Breast epithelium (tissue), 4 donors: ENCODE data around the gene PMM2. TPM values are rescaled to one million over a fixed set of nuclear protein-coding genes. Genes with fewer than 3 reads are reported as not detected.

ENCODE experiments used
- DNase-seq, 2 donors: peaks; one replicate each; pipeline ENCODE4 v3.0.0-alpha.2; 2019; ENCODE audit warnings: low spot score in 2 of 2
- H3K27ac ChIP-seq, 2 donors: fragments of 200-600 bp; sonication (generic) in 1 of 2; one replicate each; pipeline ENCODE4 v1.5.1; 2016 to 2019; ENCODE audit warnings: mild to moderate bottlenecking in 1 of 2
- H3K27me3 ChIP-seq, 2 donors: fragments of 200-600 bp; sonication (generic) in 1 of 2; one replicate each; pipeline versions ENCODE4 v1.5.1 to v1.6.0; 2017 to 2019; ENCODE audit warnings: control low read depth in 1 of 2, mild to moderate bottlenecking in 1 of 2
- H3K36me3 ChIP-seq: fragments of 200-600 bp; one replicate; pipeline ENCODE4 v1.5.1; 2019
- H3K4me1 ChIP-seq, 2 donors: fragments of 200-600 bp; sonication (generic); one replicate each; pipeline ENCODE4 v1.5.1; 2016 to 2019; ENCODE audit warnings: control low read depth in 1 of 2
- H3K4me3 ChIP-seq, 3 donors: fragments of 200-600 bp; sonication (generic); 1 replicate in 2 of 3; 2 replicates in 1 of 3; pipeline ENCODE4 v1.5.1; 2016 to 2019; ENCODE audit warnings: mild to moderate bottlenecking in 3 of 3, moderate library complexity in 2 of 3
- H3K9me3 ChIP-seq, 2 donors: fragments of 200-600 bp; sonication (generic) in 1 of 2; one replicate each; pipeline ENCODE4 v1.5.1; 2016 to 2019; ENCODE audit warnings: control low read depth in 1 of 2
- POLR2A ChIP-seq: fragments of 450-650 bp; IDR thresholded peaks from one replicate; pipeline ENCODE4 v1.6.1; 2016; ENCODE audit warnings: antibody characterized with exemption, mild to moderate bottlenecking, moderate library complexity
- POLR2AphosphoS5 ChIP-seq, 3 donors: sonication (generic); formaldehyde crosslinking; IDR thresholded peaks; one replicate each; pipeline ENCODE4 v1.6.1; 2017; ENCODE audit warnings: antibody characterized with exemption in 3 of 3
- intact Hi-C: fragments of 100-400 bp; cut with DNase I; formaldehyde crosslinking; loops from one replicate; pipeline ENCODE4 v1.15.1; 2023; ENCODE audit warnings: low total_unique reads
- total RNA-seq, 3 donors: library from RNA; depleted of rRNA; stranded (reverse); fragments of >200 nt; gene quantifications; one replicate each; pipeline ENCODE4 v1.1.0, GENCODE V29; 2016
- TF ChIP-seq, protein P1 (sequence below), 3 donors: fragments of 450-650 bp; IDR thresholded peaks; one replicate each; pipeline ENCODE4 v1.5.1; 2016 to 2017; ENCODE audit warnings: antibody characterized with exemption in 3 of 3, mild to moderate bottlenecking in 3 of 3, moderate library complexity in 3 of 3

The PMM2 gene
- total RNA-seq, 3 donors from 2014 or later = 21.4 to 36.4 (median 33.8) TPM

DNA sequence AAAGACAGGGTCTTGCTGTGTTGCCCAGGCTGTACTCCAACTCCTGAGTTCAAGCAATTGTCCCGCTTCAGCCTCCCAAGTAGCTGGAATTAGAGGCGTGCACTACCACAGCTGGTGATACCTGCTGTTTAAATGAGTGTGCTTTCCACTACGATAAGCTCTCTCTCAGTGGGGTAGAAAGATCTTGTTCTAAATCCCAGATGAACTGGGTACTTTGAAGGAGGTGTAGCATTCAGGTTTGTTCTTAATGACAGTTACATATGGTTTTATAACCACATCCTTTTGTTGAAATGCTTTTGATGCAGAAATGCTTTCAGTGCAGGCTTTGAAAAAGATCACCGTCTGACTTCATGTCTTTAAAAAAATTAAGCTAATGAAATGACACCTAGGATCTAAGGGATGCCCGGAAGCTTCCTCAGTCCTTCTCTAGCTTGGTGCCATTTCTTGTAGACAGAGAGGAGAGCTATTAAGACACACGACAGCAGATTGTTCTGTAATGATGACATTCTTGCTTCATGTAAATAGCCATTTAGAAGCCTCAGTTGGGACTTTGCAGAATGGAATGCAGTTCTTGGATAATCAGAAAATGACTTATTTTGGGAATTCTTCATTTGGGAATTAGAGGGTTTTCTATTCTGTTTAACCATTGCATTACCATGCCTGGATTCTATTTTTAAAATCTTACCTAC is 19.5 kb downstream of the PMM2 start:
- no peaks in the 10 kb centered on the region for H3K9me3 ChIP-seq
- H3K27ac ChIP-seq = no peak overlapping the region
- no peak overlapping the region for H3K4me3 ChIP-seq
- TF ChIP-seq POLR2AphosphoS5 (IDR thresholded peaks at IDR 0.05) (no peak), POLR2A (no peak)
- TF ChIP-seq, protein P1, sequence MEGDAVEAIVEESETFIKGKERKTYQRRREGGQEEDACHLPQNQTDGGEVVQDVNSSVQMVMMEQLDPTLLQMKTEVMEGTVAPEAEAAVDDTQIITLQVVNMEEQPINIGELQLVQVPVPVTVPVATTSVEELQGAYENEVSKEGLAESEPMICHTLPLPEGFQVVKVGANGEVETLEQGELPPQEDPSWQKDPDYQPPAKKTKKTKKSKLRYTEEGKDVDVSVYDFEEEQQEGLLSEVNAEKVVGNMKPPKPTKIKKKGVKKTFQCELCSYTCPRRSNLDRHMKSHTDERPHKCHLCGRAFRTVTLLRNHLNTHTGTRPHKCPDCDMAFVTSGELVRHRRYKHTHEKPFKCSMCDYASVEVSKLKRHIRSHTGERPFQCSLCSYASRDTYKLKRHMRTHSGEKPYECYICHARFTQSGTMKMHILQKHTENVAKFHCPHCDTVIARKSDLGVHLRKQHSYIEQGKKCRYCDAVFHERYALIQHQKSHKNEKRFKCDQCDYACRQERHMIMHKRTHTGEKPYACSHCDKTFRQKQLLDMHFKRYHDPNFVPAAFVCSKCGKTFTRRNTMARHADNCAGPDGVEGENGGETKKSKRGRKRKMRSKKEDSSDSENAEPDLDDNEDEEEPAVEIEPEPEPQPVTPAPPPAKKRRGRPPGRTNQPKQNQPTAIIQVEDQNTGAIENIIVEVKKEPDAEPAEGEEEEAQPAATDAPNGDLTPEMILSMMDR (IDR thresholded peaks at IDR 0.05) = no peak
- H3K27me3 ChIP-seq = no peaks in the 10 kb centered on the region
- DNase-seq = no peak
- H3K36me3 ChIP-seq = peaks cover 10% of the 10 kb centered on the region
- intact Hi-C loops = no loop called here
- no peaks in the 10 kb centered on the region for H3K4me1 ChIP-seq

DNA sequence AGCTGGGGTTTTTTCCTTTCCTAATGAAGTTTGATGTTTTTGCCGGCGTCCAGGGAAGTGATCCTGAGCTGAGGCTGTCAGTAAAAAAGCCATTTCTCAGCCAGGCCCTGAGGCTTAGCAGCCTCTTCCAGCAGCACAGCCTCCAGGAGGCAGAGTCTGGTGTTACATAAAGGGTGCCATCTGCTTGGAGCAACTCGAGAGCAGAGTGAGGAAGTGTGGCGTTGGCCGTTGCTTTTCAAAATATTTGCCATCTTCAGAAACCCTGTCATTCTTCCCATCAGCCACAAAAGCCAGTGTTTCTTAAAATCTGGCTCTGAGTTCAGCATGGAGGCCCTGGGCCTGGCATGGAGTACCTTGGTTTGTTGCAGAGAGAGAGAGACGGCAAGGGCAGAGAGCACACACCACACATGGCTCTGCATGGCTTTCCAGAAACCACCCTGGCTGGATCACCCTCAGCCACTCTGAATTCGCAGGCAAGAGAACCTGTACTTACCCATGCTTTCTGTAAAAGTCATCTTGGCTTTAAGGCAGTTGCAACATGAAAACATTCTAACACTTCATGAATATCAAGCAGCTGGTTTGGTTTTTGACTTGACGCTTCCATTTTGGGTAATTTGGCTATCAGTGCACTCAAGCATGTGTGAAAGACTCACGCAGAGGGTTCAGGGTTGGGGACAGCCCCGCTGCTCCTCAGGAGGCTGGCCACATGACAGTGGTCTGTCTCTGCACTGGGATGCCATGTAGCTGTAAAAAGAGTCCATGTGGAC is 21.0 kb downstream of the PMM2 start:
- no peak for DNase-seq
- H3K27me3 ChIP-seq = no peaks in the 10 kb centered on the region
- no peaks in the 10 kb centered on the region for H3K36me3 ChIP-seq
- intact Hi-C loops = no loop called here
- no peaks in the 10 kb centered on the region for H3K4me1 ChIP-seq
- H3K27ac ChIP-seq = no peak overlapping the region
- H3K9me3 ChIP-seq = no peaks in the 10 kb centered on the region
- TF ChIP-seq, protein P1 (IDR thresholded peaks at IDR 0.05) = no peak
- no peak for TF ChIP-seq POLR2AphosphoS5 (IDR thresholded peaks at IDR 0.05)
- TF ChIP-seq POLR2A = no peak
- no peak overlapping the region for H3K4me3 ChIP-seq

DNA sequence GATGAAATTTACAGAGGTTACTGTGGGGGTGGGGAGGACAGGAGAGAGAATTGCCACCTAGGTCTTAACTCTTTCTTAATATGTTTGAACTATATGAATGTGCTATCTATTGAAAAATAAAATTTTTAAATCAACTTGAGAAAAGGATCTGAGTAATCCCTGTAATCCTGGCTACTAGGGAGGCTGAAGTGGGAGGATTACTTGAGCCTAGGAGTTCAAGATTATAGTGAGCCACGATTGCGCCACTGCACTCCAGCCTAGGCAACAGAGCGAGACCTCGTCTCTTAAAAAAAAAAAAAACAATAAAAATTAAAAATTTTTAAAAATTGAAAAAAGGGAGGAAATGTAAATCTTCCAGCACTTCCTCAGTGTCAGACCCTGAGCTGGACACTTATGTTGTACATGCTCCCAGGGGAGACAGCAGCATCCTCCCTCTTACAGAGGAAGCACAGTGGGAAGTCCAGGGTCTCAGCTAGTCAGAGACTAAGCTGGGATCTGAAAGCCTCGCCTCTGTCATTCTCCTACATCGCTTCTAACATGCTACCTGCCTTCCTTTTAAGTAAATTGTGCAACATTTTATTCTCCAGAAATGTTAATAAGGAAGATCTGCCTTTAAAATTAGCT is 21.9 kb downstream of the PMM2 start:
- no peak for TF ChIP-seq POLR2A
- TF ChIP-seq POLR2AphosphoS5 (IDR thresholded peaks at IDR 0.05) = no peak
- TF ChIP-seq, protein P1 (IDR thresholded peaks at IDR 0.05) = no peak
- Histone ChIP-seq H3K4me3 (no peak overlapping the region), H3K4me1 (no peaks in the 10 kb centered on the region), H3K27me3 (no peaks in the 10 kb centered on the region), H3K27ac (no peak overlapping the region), H3K36me3 (no peaks in the 10 kb centered on the region), H3K9me3 (no peaks in the 10 kb centered on the region)
- DNase-seq = no peak
- intact Hi-C loops = no loop called here

DNA sequence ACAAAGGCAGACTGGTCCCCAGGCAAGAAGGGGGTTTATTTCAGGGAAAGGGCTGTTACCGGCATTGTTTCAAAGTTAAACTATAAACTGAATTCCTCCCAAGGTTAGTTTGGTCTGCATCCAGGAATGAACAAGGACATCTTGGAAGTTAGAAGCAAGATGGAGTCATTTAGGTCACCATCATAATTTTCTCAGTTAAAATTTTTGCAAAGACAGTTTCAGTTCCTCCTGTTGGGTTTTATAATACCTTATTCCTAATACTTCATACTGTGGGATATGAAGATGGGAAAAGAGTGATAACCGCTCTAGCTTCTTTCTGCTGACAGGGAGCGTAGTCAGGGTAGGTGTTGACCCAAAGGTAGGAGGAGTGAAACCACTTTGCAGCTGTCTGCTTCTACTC is 24.8 kb downstream of the PMM2 start:
- Histone ChIP-seq H3K9me3 (no peaks in the 10 kb centered on the region), H3K27ac (no peak overlapping the region)

More for the DNA sequence above, 24.8 kb downstream of the PMM2 start:
- TF ChIP-seq, protein P1 (IDR thresholded peaks at IDR 0.05) = no peak
- DNase-seq = no peak
- H3K4me1 ChIP-seq = no peaks in the 10 kb centered on the region
- H3K4me3 ChIP-seq = no peak overlapping the region
- no peaks in the 10 kb centered on the region for H3K36me3 ChIP-seq
- intact Hi-C loops = no loop called here
- no peaks in the 10 kb centered on the region for H3K27me3 ChIP-seq
